HG03342 (cell line): ENCODE measurements around the gene ZNF48.
A peak's percentile ranks its signal among the peaks of the same experiment; 100 is the strongest.

ENCODE experiments used
- ATAC-seq: cut with Tn5 transposase; IDR thresholded peaks from one replicate; pipeline ENCODE4 v1.9.1; 2021; ENCODE audit warnings: mild to moderate bottlenecking, moderate library complexity; ENCODE audit not compliant: unreplicated experiment

Gene ZNF48

DNA sequence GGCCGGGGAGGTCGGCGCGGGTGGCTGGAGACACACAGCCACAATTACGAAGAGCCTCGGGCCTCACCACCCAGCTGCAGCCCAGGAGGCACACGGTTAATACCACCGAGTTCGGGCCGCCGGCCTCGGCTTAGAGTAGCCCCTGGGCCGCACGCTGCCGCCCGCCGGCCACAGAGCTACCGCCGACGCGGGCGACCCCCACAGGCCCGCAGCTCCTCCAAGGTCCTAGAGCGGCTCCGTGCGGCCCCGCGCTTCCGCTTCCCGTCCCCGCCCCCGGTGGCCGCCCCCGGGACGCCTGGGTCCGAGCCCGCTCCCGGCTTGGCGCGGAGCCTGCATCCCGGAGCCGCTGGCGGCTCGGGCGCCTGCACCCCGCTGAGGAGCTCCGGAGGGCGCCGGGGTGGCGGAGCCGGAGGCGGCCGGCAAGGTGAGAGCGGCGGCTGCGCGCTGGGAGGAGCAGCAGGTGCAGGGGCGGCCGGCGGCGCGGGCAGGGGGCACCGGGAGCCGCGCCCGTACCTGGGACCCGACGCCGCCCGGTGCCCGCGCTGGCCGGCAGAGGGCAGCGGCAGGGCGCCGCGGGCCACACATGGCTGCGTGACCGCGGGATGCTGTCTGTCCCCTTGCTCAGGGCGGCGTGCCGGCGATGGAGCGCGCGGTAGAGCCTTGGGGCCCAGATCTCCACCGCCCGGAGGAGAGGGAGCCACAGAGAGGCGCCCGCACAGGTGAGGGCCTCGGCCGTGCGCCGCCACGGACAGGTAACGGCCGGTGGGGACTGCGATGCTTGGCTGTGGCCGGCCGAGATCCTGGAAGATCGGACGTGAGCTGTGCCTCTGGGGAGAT lies at the start of gene ZNF48:
ZNF48 (plus strand) TSS at position 266 of the 837 bp plus-strand sequence; CDS start at position 641, 375 bp downstream.
- peak; percentile 45 for ATAC-seq

DNA sequence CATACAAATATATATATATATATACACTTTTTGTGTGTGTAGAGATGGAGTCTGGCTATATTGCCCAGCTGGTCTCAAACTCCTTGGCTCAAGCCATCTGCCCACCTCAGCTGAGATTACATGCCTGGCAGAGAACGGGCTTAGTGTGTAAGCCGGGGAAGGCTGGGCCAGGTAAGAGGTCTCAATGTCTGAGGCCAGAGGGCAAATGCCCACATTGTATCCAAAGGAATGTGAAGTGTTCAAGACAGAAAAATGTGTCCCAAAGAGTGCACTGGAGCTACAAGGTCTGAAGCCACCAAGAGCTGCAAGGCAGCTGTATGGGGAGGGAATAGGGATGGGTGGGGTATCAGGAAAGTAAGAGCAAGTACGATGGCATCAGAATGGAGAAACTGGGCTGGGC lies 48.9 kb upstream of the ZNF48 start:
- no peak for ATAC-seq

- no peak for ATAC-seq
Observed at GRCh38 chr16:30348113-30348512, 47.1 kb upstream of the ZNF48 start.

DNA sequence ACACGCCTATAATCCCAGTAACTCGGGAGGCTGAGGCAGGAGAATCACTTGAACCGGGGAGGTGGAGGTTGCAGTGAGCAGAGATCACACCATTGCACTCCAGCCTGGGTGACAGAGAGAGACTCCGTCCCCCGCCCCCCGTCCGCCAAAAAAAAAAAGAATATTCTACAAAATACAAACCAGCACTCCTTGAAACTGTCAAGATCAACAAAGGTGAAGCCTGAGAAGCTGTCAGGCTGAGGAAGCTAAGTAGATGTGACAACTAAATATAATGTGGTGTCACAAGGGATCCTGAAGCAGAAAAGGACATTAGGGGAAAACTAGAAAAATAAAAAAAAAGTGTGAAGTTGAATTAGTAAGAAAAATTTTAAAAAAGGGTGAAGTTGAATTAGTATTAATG lies 46.3 kb upstream of the ZNF48 start:
- no peak for ATAC-seq

- no peak for ATAC-seq
Observed at GRCh38 chr16:30349675-30350074, 45.5 kb upstream of the ZNF48 start.

GRCh38 chr16:30350134-30350871 lies 44.9 kb upstream of the ZNF48 start:
- ATAC-seq: peak; percentile 46

DNA sequence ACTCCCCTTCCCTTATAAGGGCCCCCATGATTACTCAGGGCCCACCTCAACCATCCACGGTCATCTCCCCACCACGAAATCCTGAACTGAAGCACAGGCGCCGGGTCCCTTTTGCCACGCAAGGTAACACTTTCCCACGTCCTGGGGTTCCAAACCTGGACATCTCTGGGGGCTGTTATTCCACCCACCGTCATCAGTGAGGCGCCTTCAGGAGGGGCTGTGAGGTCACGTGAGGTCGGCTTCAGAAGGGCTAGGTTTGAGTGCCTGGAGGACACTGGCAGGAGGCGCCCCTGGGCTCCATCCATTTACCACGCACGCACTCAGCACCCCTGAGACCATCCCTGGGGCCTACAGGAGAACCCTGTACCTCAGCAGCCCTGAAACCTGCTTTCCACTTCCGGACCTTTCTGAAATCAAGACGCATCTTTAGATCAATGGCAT lies 44.2 kb upstream of the ZNF48 start:
- no peak for ATAC-seq

GRCh38 chr16:30351586-30352419 lies 43.4 kb upstream of the ZNF48 start:
- ATAC-seq: no peak

DNA sequence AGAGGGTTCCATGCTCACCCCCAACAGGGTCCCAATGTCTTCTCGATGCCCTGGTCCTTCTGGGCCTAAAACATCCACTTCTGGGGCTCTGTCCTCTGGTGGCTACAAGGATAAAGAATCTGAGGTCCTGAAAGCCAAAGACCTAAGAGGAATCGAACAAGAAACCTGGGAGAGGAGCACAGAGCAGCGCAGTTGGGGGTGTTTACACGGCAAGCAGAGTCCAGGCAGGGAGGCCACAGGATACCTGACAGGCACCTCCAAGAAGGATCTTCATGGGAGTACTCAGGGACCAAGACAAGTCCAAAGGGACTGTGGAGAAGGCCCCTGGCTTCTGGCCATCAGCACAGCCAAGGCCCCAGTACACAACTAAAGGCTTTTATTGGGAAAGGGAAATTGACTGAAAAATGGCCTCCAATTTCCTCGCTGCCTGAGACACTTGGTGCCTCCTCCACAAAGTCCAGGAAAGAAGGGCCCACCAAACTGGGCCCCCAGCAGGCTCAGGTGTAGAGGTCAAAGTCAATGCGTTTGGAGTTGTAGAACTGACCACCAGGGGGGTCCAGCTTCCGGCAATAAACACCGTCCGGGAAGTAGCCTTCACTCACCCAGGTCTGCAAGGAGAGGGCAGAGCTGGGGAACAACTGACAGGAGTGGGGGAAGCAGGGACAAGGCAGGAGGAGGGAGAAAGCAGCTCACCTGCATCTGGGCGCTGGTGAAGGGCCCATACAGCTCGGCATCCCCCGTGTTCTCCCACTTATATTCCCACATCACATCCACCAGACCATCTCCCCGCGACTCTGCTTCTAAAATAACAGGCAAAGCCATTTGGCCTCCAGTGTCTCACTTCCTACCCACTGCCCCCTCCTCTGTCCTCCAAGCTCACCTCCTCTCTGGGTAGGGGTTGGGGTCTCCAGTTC lies 42.5 kb upstream of the ZNF48 start:
- ATAC-seq: no peak

- no peak for ATAC-seq
Observed at GRCh38 chr16:30353438-30354129, 41.6 kb upstream of the ZNF48 start.

GRCh38 chr16:30354423-30355143 lies 40.6 kb upstream of the ZNF48 start:
- no peak for ATAC-seq

- ATAC-seq: peak; percentile 60
Observed at GRCh38 chr16:30355144-30355953, 39.9 kb upstream of the ZNF48 start, which contains the start of gene CD2BP2. CD2BP2 (minus strand) TSS chr16:30355308; CDS start chr16:30354681, 627 bp downstream.

DNA sequence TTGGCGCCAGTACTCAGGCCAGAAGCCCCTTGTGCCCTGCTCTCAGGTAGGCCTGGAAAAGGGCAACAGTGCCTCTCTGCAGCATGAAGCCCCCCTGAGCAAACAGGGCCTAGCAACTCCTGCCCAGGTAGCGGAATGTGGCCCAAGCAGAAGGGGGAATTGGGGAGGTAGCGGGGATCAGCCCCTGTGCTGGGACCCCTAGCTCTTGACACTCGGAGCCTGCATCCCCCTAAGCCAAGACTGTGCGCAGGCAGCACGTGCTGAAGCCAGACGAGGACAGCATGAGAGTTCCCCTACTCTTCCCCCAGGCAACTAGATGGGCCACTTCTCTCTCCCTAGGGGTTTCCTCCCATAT lies 39.3 kb upstream of the ZNF48 start:
- ATAC-seq: no peak

- ATAC-seq: no peak
Observed at GRCh38 chr16:30356401-30357084, 38.7 kb upstream of the ZNF48 start.

- ATAC-seq: no peak
Observed at GRCh38 chr16:30357085-30357714, 38.0 kb upstream of the ZNF48 start.

- ATAC-seq: no peak
Observed at GRCh38 chr16:30357715-30358576, 37.3 kb upstream of the ZNF48 start.
